ENCODE measurements around the gene NDC1. TPM values are rescaled to one million over a fixed set of nuclear protein-coding genes. Genes with fewer than 3 reads are reported as not detected.

Gene NDC1
- total RNA-seq, 2 donors from 2014 or later, result 32.4 to 38.7 TPM

DNA sequence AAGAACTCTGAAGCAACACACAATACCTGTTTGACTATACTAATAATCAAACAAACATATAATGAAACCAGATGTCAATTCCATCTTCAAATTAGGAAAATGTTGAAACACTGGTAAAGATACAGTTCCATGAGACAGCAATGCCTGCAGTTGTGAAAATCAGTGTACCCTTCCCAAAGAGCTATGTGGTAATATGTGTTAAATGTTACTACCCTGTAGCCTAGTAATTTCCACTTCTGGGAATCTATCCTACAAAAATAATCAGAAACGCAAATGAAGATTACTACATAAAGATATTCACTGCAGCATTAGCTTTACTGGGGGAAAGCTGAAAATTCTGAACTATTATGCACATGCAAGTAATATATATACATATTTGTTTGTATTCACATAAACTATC, 116.1 kb downstream of the NDC1 start:
- Histone ChIP-seq H3K27ac (ENCODE audit: low read depth, low read length) (no peak overlapping the region), H3K4me1 (ENCODE audit: control insufficient read depth, insufficient read depth, low read length) (no peaks in the 10 kb centered on the region), H3K4me3 (ENCODE audit: low read length) (no peak overlapping the region), H3K9ac (ENCODE audit: extremely low read depth, low read length, poor library complexity, severe bottlenecking) (no peak overlapping the region), H3K36me3 (ENCODE audit: control insufficient read depth, insufficient read depth, low read length) (no peaks in the 10 kb centered on the region), H3K9me3 (ENCODE audit: control insufficient read depth, low read length) (no peaks in the 10 kb centered on the region), H3K27me3 (ENCODE audit: control insufficient read depth, insufficient read depth, low read length, poor library complexity, severe bottlenecking) (no peaks in the 10 kb centered on the region)
- Mint-ChIP-seq H3K4me3 (no peak overlapping the region), H3K27me3 (ENCODE audit: insufficient read depth) (no peaks in the 10 kb centered on the region), H3K4me1 (peaks cover 8% of the 10 kb centered on the region), H3K36me3 (ENCODE audit: low read depth) (no peaks in the 10 kb centered on the region), H3K9me3 (no peaks in the 10 kb centered on the region), H3K27ac (no peak overlapping the region)
- DNase-seq, result no peak
- 88% methylated on average over 1 of the region's 1 CpG; no CpG with 5 or more reads in 1 of the 2 experiments for WGBS, 2 experiments (ENCODE audit: insufficient coverage in 1 of 2, insufficient read length in 1 of 2)
- TF ChIP-seq CTCF (conservative IDR thresholded peaks at IDR 0.05), result no peak

DNA sequence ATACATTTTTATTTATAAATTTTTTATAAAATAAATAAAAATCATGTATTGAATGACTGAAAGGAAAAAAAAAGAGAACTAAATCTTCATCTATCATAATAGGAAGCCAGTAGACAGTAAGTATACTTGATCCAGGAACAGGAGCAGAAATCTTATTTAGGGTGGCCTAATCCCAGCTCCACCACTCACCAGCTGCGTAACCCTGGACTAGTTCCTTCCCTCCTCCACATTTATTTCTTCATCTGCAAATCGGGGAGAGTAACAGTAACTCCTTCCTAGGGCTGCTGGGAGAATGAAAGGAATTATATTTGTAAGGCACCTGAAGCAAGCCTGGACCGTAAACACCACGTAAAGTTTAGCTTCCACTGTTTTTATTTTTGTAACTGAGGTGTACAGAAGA, 117.0 kb downstream of the NDC1 start:
- no peak for DNase-seq
- no peaks in the 10 kb centered on the region for H3K27me3 Mint-ChIP-seq (ENCODE audit: insufficient read depth)
- WGBS, 2 experiments (ENCODE audit: insufficient coverage in 1 of 2, insufficient read length in 1 of 2), result 70 to 93% methylated on average over 2 to 4 of the region's 4 CpGs
- H3K36me3 ChIP-seq (ENCODE audit: control insufficient read depth, insufficient read depth, low read length), result no peaks in the 10 kb centered on the region
- H3K4me3 ChIP-seq (ENCODE audit: low read length), result no peak overlapping the region
- H3K9ac ChIP-seq (ENCODE audit: extremely low read depth, low read length, poor library complexity, severe bottlenecking), result no peak overlapping the region
- no peaks in the 10 kb centered on the region for H3K36me3 Mint-ChIP-seq (ENCODE audit: low read depth)
- H3K9me3 ChIP-seq (ENCODE audit: control insufficient read depth, low read length), result no peaks in the 10 kb centered on the region
- peaks cover 5% of the 10 kb centered on the region for H3K4me1 Mint-ChIP-seq
- no peak overlapping the region for H3K27ac Mint-ChIP-seq
- TF ChIP-seq CTCF (conservative IDR thresholded peaks at IDR 0.05), result no peak
- H3K27me3 ChIP-seq (ENCODE audit: control insufficient read depth, insufficient read depth, low read length, poor library complexity, severe bottlenecking), result no peaks in the 10 kb centered on the region
- H3K4me3 Mint-ChIP-seq, result no peak overlapping the region
- H3K4me1 ChIP-seq (ENCODE audit: control insufficient read depth, insufficient read depth, low read length), result no peaks in the 10 kb centered on the region
- H3K27ac ChIP-seq (ENCODE audit: low read depth, low read length), result no peak overlapping the region
- no peaks in the 10 kb centered on the region for H3K9me3 Mint-ChIP-seq

GRCh38 chr1:53719469-53719868, 118.6 kb downstream of the NDC1 start:
- 90 to 100% methylated on average over 1 to 2 of the region's 2 CpGs for WGBS, 2 experiments (ENCODE audit: insufficient coverage in 1 of 2, insufficient read length in 1 of 2)
- Histone ChIP-seq H3K9me3 (ENCODE audit: control insufficient read depth, low read length) (no peaks in the 10 kb centered on the region), H3K4me1 (ENCODE audit: control insufficient read depth, insufficient read depth, low read length) (no peaks in the 10 kb centered on the region), H3K27me3 (ENCODE audit: control insufficient read depth, insufficient read depth, low read length, poor library complexity, severe bottlenecking) (no peaks in the 10 kb centered on the region), H3K36me3 (ENCODE audit: control insufficient read depth, insufficient read depth, low read length) (no peaks in the 10 kb centered on the region), H3K27ac (ENCODE audit: low read depth, low read length) (no peak overlapping the region), H3K9ac (ENCODE audit: extremely low read depth, low read length, poor library complexity, severe bottlenecking) (no peak overlapping the region), H3K4me3 (ENCODE audit: low read length) (no peak overlapping the region)
- TF ChIP-seq CTCF (conservative IDR thresholded peaks at IDR 0.05), result no peak
- no peaks in the 10 kb centered on the region for H3K36me3 Mint-ChIP-seq (ENCODE audit: low read depth)
- no peak for DNase-seq
- H3K27me3 Mint-ChIP-seq (ENCODE audit: insufficient read depth), result no peaks in the 10 kb centered on the region
- H3K27ac Mint-ChIP-seq, result no peak overlapping the region
- no peaks in the 10 kb centered on the region for H3K9me3 Mint-ChIP-seq
- no peak overlapping the region for H3K4me3 Mint-ChIP-seq
- H3K4me1 Mint-ChIP-seq, result no peaks in the 10 kb centered on the region

Measured in endodermal cell (in vitro differentiated cells).